Left lung (tissue), 10 donors: ENCODE measurements around the gene NAXD. TPM values are rescaled to one million over a fixed set of nuclear protein-coding genes. Genes with fewer than 3 reads are reported as not detected.
A peak's percentile ranks its signal among the peaks of the same experiment; 100 is the strongest.

Experiments
- ATAC-seq: fragments of 200-7000 bp; cut with Tn5 transposase; one replicate; pipeline ENCODE4 v1.9.1; 2020; ENCODE audit warnings: moderate library complexity
- DNase-seq, 4 donors: peaks; one replicate each; pipeline ENCODE4 v3.0.0-alpha.2; 2013 to 2020
- H3K27ac ChIP-seq, 2 donors: fragments of 200-600 bp; sonication (generic) in 1 of 2; one replicate each; pipeline versions ENCODE4 v1.5.0 to v1.8.0; 2020 to 2021
- H3K27me3 ChIP-seq, 2 donors: fragments of 200-600 bp; sonication (generic) in 1 of 2; one replicate each; pipeline versions ENCODE4 v1.5.0 to v1.8.0; 2020 to 2021
- H3K36me3 ChIP-seq, 2 donors: fragments of 200-600 bp; sonication (generic) in 1 of 2; one replicate each; pipeline versions ENCODE4 v1.5.0 to v1.8.0; 2020 to 2021
- H3K4me1 ChIP-seq, 2 donors: fragments of 200-600 bp; one replicate each; pipeline ENCODE4 v1.8.0; 2021
- H3K4me3 ChIP-seq, 2 donors: fragments of 200-600 bp; sonication (generic) in 1 of 2; one replicate each; pipeline versions ENCODE4 v1.5.0 to v1.8.0; 2020 to 2021; ENCODE audit warnings: mild to moderate bottlenecking in 1 of 2
- H3K9me3 ChIP-seq, 2 donors: fragments of 200-600 bp; sonication (generic) in 1 of 2; one replicate each; pipeline versions ENCODE4 v1.5.0 to v1.8.0; 2020 to 2021
- CTCF ChIP-seq, 2 donors: fragments of 200-600 bp; sonication (generic) in 1 of 2; IDR thresholded peaks; one replicate each; pipeline versions ENCODE4 v1.5.0 to v1.8.0; 2021; ENCODE audit warnings: antibody characterized with exemption in 2 of 2
- intact Hi-C, 2 donors: fragments of 100-400 bp; cut with DNase I; formaldehyde crosslinking; loops; one replicate each; pipeline versions ENCODE4 v1.11.2 to v1.14.2; 2022
- polyA plus RNA-seq, 6 donors: library from polyadenylated mRNA; unstranded; fragments of 120-200 nt; gene quantifications; one replicate each; pipeline ENCODE4 v1.2.1, GENCODE V29; 2013; ENCODE audit not compliant: insufficient read length in 6 of 6
- total RNA-seq, 2 donors: library from RNA; stranded (reverse); fragmentation: NEBNext Ultra II Directional; extraction: Animal tissue kit (Norgen Biotek cat#: 25700); gene quantifications; one replicate each; pipeline ENCODE4 v1.2.1, GENCODE V29; 2021
- donor health status: DM: no; HTN: yes; CAD: no.
- donor health status: DM: no; HTN: no; CAD: no.

Gene NAXD
- total and polyA plus RNA-seq, 8 donors: 25.3 to 41.1 (median 37.7) TPM

- peak overlapping the region; percentile 85 to 88 for H3K27ac ChIP-seq
- intact Hi-C loops: no loop called here
- ATAC-seq: peak; percentile 56
- no peaks in the 10 kb centered on the region for H3K36me3 ChIP-seq
- peak overlapping the region; percentile 77 to 83 for H3K4me3 ChIP-seq
- DNase-seq: peak in 1 of 4 donors; percentile 48
- TF ChIP-seq CTCF (IDR thresholded peaks at IDR 0.05): no peak
- H3K9me3 ChIP-seq: no peaks in the 10 kb centered on the region
- H3K4me1 ChIP-seq: peaks cover 17 to 36% of the 10 kb centered on the region in 2 donors
- H3K27me3 ChIP-seq: no peaks in the 10 kb centered on the region
Observed at GRCh38 chr13:110616103-110617101, 1.1 kb downstream of the NAXD start.

DNA sequence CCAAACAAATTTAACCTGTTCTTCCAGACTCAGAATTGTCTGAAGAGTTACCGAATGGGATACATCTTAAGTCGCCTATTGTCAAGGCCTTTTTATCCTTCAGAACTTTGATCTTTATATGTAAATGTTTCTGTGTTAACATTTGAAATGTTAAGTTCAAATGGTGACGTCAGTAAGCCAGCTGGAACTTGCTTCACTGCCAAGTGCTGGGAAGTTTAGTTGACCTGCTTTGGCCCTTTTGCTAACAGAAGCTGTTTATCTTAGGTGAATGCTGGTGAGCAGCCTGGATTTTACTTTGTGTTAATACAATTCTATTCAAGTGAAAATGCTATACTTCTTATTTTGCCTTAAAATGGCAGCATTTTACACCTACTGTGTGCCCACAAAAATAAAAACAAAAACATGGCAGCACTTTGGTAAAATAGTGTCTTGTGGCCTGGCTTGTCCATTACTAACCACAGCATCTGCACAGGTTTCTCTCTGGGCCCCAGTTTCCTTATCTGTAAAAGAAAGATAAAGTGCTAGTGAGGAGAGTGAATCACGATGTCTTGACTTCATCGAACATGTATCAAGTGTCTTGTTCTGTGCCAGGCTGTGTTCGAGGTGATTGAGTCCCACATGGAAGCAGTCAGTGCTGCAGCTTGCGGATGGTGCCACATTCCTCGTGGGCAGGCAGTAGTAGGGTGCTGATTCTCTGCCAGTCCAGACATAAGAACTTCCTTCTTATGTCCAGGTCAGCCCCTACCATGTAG is 2.2 kb downstream of the NAXD start:
- peak overlapping the region; percentile 37 to 42 for H3K27ac ChIP-seq
- H3K4me3 ChIP-seq: no peak overlapping the region
- H3K27me3 ChIP-seq: no peaks in the 10 kb centered on the region
- H3K9me3 ChIP-seq: no peaks in the 10 kb centered on the region
- intact Hi-C loops: no loop called here
- peaks cover 17 to 36% of the 10 kb centered on the region in 2 donors for H3K4me1 ChIP-seq
- DNase-seq (peak in 2 of 4 donors; percentile 54 to 77), ATAC-seq (peak; percentile 38)
- no peak for TF ChIP-seq CTCF (IDR thresholded peaks at IDR 0.05)
- H3K36me3 ChIP-seq: peaks cover 0 to 5% of the 10 kb centered on the region in 2 donors

GRCh38 chr13:110618167-110618566 is 2.8 kb downstream of the NAXD start:
- ATAC-seq (no peak), DNase-seq (no peak)
- H3K36me3 ChIP-seq: peaks cover 0 to 12% of the 10 kb centered on the region in 2 donors
- H3K4me1 ChIP-seq: peaks cover 17 to 36% of the 10 kb centered on the region in 2 donors
- intact Hi-C loops: no loop called here
- H3K4me3 ChIP-seq: no peak overlapping the region
- no peak for TF ChIP-seq CTCF (IDR thresholded peaks at IDR 0.05)
- no peaks in the 10 kb centered on the region for H3K9me3 ChIP-seq
- H3K27ac ChIP-seq: peak overlapping the region in 1 of 2 donors; percentile 42
- H3K27me3 ChIP-seq: no peaks in the 10 kb centered on the region

DNA sequence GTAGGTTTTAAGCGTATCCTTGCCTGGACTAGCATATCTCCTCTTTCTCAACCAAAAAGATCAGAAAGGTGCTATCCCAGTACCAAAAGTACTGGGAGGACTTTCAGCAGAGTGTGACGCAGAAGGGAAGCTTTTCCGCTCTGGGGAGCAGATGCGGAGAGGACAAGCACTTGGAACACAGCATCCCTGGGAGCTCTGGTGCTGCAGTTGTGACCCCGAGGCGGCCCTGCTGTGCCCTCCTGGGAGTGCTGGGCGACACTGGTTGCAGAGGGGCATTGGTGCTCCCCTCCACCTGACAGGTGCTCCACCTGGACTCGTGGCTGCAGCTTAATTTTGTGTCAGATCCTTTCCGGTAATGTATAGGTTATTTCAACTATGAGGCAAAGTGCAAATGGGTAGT is 3.4 kb downstream of the NAXD start:
- Histone ChIP-seq H3K36me3 (peaks cover 0 to 17% of the 10 kb centered on the region in 2 donors), H3K4me1 (peaks cover 17 to 36% of the 10 kb centered on the region in 2 donors), H3K4me3 (no peak overlapping the region), H3K27me3 (no peaks in the 10 kb centered on the region), H3K27ac (no peak overlapping the region), H3K9me3 (no peaks in the 10 kb centered on the region)
- no peak for ATAC-seq
- TF ChIP-seq CTCF (IDR thresholded peaks at IDR 0.05): no peak
- intact Hi-C loops: no loop called here
- DNase-seq: peak in 1 of 4 donors; percentile 49

DNA sequence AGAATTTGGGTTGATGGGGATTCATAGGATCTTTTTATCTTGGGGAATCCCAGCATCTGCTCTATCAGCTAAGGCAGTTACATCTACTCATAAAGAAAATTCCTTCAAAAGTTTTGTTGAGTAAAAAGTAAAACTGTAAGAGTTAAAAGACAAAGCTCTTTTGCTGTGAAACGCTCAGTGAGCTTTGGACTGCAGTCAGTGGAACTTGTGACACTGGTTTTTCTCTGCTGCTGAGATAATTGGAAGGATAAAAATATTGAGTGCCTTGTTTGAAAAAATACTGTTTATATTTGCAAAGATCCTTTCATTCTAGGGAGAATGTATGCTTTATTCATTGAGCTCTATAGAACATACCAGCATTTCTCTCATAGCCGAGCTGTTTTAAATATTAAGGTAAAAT is 5.3 kb downstream of the NAXD start:
- no peak for ATAC-seq
- no peaks in the 10 kb centered on the region for H3K9me3 ChIP-seq
- peaks cover 17 to 30% of the 10 kb centered on the region in 2 donors for H3K4me1 ChIP-seq
- DNase-seq: no peak
- H3K36me3 ChIP-seq: peaks cover 0 to 32% of the 10 kb centered on the region in 2 donors
- intact Hi-C loops: no loop called here
- TF ChIP-seq CTCF (IDR thresholded peaks at IDR 0.05): no peak
- H3K4me3 ChIP-seq: no peak overlapping the region
- no peak overlapping the region for H3K27ac ChIP-seq
- H3K27me3 ChIP-seq: no peaks in the 10 kb centered on the region
